Measurements from ENCODE around the gene PIGV.

DNA sequence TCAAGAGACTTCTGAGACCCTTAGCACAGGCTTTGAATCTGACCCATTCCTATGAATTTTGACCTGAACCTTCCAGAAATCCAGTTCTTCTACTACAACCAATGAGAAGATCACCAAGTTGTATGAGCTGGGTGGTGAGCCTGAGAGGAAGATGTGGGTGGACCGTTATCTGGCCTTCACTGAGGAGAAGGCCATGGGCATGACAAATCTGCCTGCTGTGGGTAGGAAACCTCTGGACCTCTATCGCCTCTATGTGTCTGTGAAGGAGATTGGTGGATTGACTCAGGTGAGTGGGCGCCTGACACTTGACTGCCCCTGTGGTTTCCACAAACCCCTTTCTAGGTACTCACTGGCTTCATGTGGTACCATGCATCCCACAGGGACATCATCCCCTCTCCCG lies 20.0 kb upstream of the PIGV start:
- TF ChIP-seq CTCF (IDR thresholded peaks at IDR 0.05) (no peak), POLR2A (IDR thresholded peaks at IDR 0.05) (no peak)
